Mucosa of rectum (tissue), 2 donors: Measurements from ENCODE around the gene SPHK1.

Experiments
- H3K27ac ChIP-seq, 2 donors: one replicate each; pipeline ENCODE4 v1.7.0; 2013; ENCODE audit warnings: inconsistent platforms in 2 of 2, low read depth in 2 of 2, low read length in 2 of 2
- H3K27me3 ChIP-seq, 2 donors: one replicate each; pipeline ENCODE4 v1.7.0; 2013; ENCODE audit warnings: low read length in 2 of 2; ENCODE audit not compliant: control insufficient read depth in 2 of 2, insufficient read depth in 2 of 2
- H3K36me3 ChIP-seq, 2 donors: one replicate each; pipeline ENCODE4 v1.7.0; 2013; ENCODE audit warnings: low read length in 2 of 2; ENCODE audit not compliant: control insufficient read depth in 2 of 2, insufficient read depth in 2 of 2
- H3K4me1 ChIP-seq, 2 donors: one replicate each; pipeline ENCODE4 v1.7.0; 2013; ENCODE audit warnings: low read length in 2 of 2, mild to moderate bottlenecking in 1 of 2; ENCODE audit not compliant: control insufficient read depth in 2 of 2, insufficient read depth in 2 of 2
- H3K4me3 ChIP-seq, 2 donors: one replicate each; pipeline ENCODE4 v1.7.0; 2013; ENCODE audit warnings: low read length in 2 of 2
- H3K9ac ChIP-seq, 2 donors: one replicate each; pipeline ENCODE4 v1.7.0; 2013; ENCODE audit warnings: low read length in 2 of 2, low read depth in 1 of 2, mild to moderate bottlenecking in 1 of 2
- H3K9me3 ChIP-seq, 2 donors: one replicate each; pipeline ENCODE4 v1.7.0; 2013; ENCODE audit warnings: low read length in 2 of 2; ENCODE audit not compliant: control insufficient read depth in 2 of 2
- donor health status: healthy.
- donor health status: Normal muscosa, but diverticular disease.

SPHK1 gene

DNA sequence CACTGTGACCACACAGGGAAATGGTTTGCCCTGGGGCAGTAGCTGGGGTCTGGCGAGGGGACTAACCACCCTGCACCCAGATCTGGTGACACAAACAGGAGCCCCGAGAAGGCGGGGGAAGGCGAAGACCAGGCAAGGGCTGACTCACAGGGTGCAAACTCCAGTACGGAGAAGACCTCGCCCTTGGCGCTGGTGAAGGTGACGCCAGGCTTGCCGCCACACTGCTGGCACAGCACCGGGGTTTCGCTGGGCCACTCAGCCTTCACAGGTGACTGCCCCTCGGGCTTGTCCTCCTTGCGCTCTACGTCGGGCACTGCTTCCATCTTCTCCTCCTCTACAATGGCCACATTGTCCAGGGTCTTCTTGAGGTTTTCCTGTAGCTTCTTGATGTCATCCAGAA lies 11.6 kb downstream of the SPHK1 start:
- Histone ChIP-seq H3K9me3 (no peaks in the 10 kb centered on the region), H3K9ac (no peak overlapping the region), H3K27ac (no peak overlapping the region), H3K4me1 (no peaks in the 10 kb centered on the region), H3K36me3 (peaks cover 51 to 64% of the 10 kb centered on the region in 2 donors), H3K27me3 (no peaks in the 10 kb centered on the region), H3K4me3 (no peak overlapping the region)

- H3K27ac ChIP-seq = no peak overlapping the region
- no peak overlapping the region for H3K9ac ChIP-seq
- H3K4me1 ChIP-seq = no peaks in the 10 kb centered on the region
- H3K4me3 ChIP-seq = no peak overlapping the region
- H3K36me3 ChIP-seq = peaks cover 59 to 67% of the 10 kb centered on the region in 2 donors
- no peaks in the 10 kb centered on the region for H3K27me3 ChIP-seq
- no peaks in the 10 kb centered on the region for H3K9me3 ChIP-seq
These were observed 12.8 kb downstream of the SPHK1 start for GRCh38 chr17:76397184-76397583.

DNA sequence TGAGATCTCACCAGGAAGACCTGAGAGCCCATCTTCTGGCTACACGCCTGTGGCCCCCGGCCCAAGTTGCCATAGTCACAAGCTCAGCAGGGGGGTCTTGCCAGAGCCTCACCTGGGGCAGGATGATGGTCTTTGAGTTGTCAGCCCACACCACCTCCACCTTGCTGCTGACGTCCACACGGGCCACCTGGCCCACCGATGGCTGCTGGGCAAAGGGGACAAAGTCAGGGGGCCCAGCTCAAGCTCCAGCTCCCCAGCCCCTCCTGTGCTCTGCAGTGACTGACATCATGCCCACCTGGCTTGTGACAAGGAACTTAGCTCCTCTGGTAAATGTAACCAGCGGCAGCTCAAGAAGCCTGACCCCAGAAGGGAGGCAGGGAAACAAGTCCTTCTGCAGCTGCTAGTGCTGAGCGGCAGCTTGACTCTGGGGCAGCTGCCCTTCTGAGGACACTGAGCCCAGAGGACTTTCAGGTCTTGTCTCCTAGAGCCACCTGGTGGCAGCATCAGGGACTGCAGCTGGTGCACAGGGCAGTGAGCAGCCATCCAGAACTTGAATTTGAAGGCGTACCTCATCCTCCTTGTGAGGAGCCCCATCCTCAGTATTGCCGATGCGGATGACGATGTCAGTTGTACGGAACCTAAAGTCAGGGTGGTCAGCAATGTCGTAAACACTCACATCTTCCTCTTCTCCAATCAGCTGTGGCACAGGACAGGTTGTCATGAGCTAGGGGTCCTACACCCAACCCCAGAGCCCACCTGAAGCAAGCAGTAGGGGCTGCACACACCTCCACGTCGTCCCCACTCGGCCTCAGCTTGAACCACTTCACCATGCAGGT lies 13.5 kb downstream of the SPHK1 start:
- Histone ChIP-seq H3K9ac (no peak overlapping the region), H3K36me3 (peaks cover 66 to 73% of the 10 kb centered on the region in 2 donors), H3K9me3 (no peaks in the 10 kb centered on the region)

DNA sequence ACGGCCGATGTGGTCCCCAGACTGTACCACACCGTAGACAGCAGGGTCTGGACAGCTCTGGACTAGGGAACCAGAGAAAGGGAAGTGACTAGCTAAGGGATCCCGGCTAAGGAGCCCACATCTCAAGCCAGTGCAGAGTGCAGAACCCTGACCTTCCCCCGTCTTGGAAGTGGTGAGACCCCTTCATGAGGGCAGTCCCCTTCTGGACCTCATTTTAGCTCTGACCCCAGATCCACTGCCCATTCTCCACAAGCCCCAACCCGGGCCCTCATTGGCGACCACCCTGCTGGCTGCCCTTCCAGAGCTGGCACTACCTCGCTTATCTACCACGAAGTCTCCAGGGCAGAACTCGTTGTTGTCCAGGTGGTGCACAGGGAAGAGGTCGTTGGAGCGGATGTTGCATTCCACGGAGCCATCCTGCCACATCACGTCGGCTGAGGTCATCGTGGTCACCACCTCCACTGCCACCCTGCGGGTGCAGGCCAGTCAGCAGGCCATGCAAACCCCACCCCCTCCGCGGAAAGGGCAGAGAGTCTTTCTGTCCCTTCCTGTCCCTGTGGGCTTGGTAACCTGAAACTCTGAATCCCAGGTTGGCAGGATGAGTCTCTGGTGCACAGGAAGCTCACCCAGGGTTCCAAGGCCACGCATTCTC lies 14.2 kb downstream of the SPHK1 start:
- H3K4me1 ChIP-seq = no peaks in the 10 kb centered on the region
- peaks cover 67 to 71% of the 10 kb centered on the region in 2 donors for H3K36me3 ChIP-seq

More for the DNA sequence above, 13.5 kb downstream of the SPHK1 start:
- Histone ChIP-seq H3K27ac (no peak overlapping the region), H3K27me3 (no peaks in the 10 kb centered on the region), H3K4me1 (no peaks in the 10 kb centered on the region), H3K4me3 (no peak overlapping the region)

DNA sequence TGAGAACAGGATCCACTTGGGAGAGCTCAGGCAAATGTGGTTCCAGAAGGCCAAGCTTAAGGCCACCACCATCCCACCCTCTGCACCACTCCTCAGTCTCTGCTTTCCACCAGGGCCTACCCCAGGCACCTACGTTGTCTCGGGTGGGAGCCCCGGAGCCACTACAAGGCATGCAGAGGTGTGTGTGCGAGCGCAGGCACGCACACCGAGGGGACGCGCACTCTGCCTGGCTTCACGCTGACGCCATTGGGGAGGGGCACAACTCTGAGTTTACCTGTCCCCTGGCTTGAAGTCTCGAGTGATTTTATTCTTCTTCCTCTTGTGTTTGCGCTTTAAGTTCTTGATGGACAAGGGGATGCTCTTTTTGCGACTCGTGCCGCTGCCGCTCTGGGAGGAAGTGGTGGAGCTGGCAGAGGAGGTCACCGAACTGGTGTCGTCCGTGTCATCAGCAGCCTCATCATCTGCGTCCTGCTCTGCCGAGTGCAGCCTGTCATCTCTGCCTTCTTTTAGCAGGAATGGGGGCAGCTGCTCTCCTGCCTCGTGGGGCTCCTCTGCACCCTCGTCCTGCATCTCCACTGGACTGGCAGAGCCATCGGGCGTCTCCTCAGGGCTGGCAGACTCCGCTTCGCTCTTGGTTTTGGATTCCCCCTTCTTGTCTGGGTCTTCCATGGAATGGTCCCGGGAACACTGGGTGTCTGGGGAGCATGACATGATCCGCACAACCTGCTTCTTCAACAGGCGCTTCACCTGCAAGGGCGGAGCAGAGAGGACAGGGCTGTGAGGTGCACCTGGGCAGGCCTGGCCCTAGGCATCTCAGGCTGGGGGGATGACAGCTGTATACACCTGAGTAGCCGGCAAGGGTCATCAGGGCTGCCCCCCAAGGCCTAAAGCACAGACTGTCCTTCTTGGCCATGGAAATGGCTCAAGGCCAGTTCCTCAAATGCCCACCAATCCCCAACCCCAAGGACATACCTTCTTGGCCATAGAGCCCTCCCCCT lies 15.1 kb downstream of the SPHK1 start:
- H3K36me3 ChIP-seq = peaks cover 63 to 67% of the 10 kb centered on the region in 2 donors
- no peaks in the 10 kb centered on the region for H3K27me3 ChIP-seq
- no peak overlapping the region for H3K4me3 ChIP-seq
- no peaks in the 10 kb centered on the region for H3K4me1 ChIP-seq
- H3K9ac ChIP-seq = no peak overlapping the region
- no peak overlapping the region for H3K27ac ChIP-seq
- no peaks in the 10 kb centered on the region for H3K9me3 ChIP-seq

More for the DNA sequence above, 14.2 kb downstream of the SPHK1 start:
- H3K9me3 ChIP-seq = no peaks in the 10 kb centered on the region
- no peaks in the 10 kb centered on the region for H3K27me3 ChIP-seq
- no peak overlapping the region for H3K4me3 ChIP-seq
- no peak overlapping the region for H3K9ac ChIP-seq
- no peak overlapping the region for H3K27ac ChIP-seq

DNA sequence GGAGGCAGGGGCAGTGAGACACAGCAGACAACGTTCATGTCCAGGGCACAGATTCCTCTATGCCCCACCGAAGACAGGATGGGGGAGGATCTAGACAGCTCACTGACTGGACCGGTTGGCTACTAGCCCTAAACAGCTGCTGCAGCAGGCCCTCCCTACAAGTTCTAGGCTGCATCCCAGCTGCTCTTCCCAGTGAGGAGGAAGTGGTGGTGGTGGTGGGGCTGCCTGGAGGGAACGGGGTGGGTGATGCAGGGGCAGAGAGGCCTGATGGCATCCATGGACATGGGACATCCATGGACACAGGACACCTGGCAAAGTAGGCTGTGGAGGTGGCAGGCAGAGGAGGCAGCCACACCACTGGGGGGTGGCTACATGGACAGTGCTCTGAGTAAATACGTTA lies 18.3 kb downstream of the SPHK1 start:
- Histone ChIP-seq H3K27me3 (no peaks in the 10 kb centered on the region), H3K4me1 (no peaks in the 10 kb centered on the region), H3K9me3 (no peaks in the 10 kb centered on the region), H3K4me3 (no peak overlapping the region), H3K36me3 (peaks cover 49 to 50% of the 10 kb centered on the region in 2 donors), H3K27ac (no peak overlapping the region), H3K9ac (no peak overlapping the region)

DNA sequence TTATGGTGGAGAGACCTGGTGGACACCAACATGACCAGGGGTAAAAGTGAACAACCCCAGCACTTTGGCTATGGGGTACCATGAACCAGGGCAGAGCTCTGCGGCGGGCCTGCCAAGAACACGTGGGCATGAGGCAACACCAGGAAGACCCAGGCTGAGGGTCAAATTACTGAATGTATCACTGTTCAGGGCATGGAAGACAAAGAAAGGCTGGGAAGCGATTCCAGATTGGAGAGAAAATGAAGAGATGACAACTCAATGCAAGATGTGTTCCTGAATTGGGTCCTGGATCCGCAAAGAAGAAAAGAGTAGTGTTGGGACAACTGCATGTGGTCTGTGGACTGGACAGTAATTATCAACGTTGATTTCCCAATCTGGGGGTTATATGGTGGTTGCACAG lies 19.8 kb downstream of the SPHK1 start:
- H3K4me1 ChIP-seq = no peaks in the 10 kb centered on the region
- H3K36me3 ChIP-seq = peaks cover 34 to 39% of the 10 kb centered on the region in 2 donors

GRCh38 chr17:76404976-76405563 lies 20.7 kb downstream of the SPHK1 start:
- no peak overlapping the region for H3K9ac ChIP-seq
- H3K4me3 ChIP-seq = no peak overlapping the region
- H3K27ac ChIP-seq = no peak overlapping the region
- peaks cover 27 to 31% of the 10 kb centered on the region in 2 donors for H3K36me3 ChIP-seq
- no peaks in the 10 kb centered on the region for H3K4me1 ChIP-seq
- H3K27me3 ChIP-seq = no peaks in the 10 kb centered on the region
- no peaks in the 10 kb centered on the region for H3K9me3 ChIP-seq

More for the DNA sequence above, 19.8 kb downstream of the SPHK1 start:
- no peak overlapping the region for H3K27ac ChIP-seq
- H3K9ac ChIP-seq = no peak overlapping the region
- H3K4me3 ChIP-seq = no peak overlapping the region
- H3K27me3 ChIP-seq = no peaks in the 10 kb centered on the region
- H3K9me3 ChIP-seq = no peaks in the 10 kb centered on the region

GRCh38 chr17:76405607-76405966 lies 21.2 kb downstream of the SPHK1 start:
- no peaks in the 10 kb centered on the region for H3K4me1 ChIP-seq
- H3K27ac ChIP-seq = no peak overlapping the region
- no peaks in the 10 kb centered on the region for H3K27me3 ChIP-seq
- H3K9me3 ChIP-seq = no peaks in the 10 kb centered on the region
- no peak overlapping the region for H3K9ac ChIP-seq
- peaks cover 24 to 26% of the 10 kb centered on the region in 2 donors for H3K36me3 ChIP-seq
- H3K4me3 ChIP-seq = no peak overlapping the region
